ENCODE measurements around the gene FRY.
"Not testable (repeated sequence)": the region's sequence is repeated elsewhere in the genome, so short reads cannot be mapped to it uniquely, and the experiment has no call there.

Gene FRY

GRCh38 chr13:32041429-32041828 is 9.9 kb downstream of the FRY start:
- no peak for DNase-seq (ENCODE audit: low read depth in 2 of 2)

GRCh38 chr13:32042551-32042950 is 11.0 kb downstream of the FRY start:
- no peak for DNase-seq (ENCODE audit: low read depth in 2 of 2)

DNA sequence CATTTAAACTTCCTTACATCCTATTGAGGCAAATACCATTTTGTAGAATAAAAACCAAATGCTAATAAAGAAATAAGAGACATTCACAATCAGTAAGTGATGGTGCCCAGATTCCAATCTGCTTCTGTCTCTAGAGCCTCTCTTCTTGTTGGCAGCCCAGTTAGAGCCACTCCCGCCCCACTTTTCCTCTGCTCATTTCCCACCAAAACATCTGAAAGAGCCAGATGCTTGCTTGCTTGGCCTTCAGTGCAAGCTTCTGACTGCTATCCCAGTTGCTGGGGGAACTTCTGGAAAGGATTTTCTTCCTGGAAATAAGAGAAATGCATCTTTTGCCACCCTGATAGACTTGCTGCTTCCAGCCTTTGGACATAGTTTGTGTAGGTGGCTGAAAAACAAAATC is 12.9 kb downstream of the FRY start:
- no peak for DNase-seq (ENCODE audit: low read depth in 2 of 2)

DNA sequence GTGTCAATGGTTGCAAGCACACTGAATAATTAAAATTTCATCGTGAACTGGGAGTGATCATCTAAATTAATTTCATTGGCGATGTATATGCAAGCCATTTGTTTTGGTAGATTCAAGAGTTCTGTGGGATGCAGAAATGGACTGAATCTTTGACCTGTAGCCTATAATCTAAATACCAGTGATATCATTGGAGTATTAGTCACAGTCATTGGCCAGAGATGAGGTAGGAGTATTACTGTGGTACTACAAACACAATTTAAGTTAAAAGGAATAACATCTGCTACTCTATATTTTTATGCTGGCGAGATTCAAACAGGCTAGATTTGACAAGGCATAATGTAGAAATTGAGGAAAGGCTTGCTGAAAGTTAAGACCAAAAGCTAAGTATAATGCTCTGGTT is 14.0 kb downstream of the FRY start:
- no peak for DNase-seq (ENCODE audit: low read depth in 2 of 2)

- no peak for DNase-seq (ENCODE audit: low read depth in 2 of 2)
Observed at GRCh38 chr13:32045982-32046785, 14.6 kb downstream of the FRY start.

DNA sequence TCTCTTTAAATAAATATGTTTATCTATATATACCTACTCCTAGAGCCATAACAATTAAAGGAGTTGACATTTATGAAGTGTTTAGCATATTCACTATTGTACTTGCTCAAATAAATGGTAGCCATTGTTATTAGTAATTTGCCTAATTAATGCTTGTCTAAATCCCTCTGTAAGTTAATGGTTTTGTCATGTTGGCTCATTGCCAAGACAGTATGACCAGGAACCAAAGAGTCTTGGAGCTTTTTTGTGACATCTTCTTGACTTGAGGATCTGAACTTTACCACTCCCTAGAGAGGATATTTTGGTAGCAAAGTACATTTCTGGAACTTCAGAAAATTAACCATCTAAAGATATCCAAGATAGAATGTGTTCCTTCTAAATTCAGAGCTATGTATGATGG is 15.5 kb downstream of the FRY start:
- no peak for DNase-seq (ENCODE audit: low read depth in 2 of 2)

DNA sequence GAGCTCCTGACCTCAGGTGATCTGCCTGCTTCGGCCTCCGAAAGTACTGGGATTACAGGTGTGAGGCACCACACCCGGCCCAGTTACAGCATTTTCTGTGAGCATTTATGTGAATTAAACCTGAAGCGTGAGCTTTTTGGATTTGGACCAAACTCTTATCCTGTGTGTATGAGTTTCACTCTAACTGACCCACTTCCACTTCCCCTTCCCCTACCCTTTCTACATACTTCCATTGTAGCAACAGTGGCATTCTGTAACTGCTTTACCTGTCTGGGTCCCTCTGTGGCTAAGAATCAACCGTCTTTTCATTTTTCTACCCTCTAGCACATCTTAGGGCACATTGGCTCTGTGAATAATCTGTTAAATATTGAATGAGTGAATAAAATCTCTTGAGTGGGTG is 16.2 kb downstream of the FRY start:
- DNase-seq (ENCODE audit: low read depth in 2 of 2), result no peak

DNA sequence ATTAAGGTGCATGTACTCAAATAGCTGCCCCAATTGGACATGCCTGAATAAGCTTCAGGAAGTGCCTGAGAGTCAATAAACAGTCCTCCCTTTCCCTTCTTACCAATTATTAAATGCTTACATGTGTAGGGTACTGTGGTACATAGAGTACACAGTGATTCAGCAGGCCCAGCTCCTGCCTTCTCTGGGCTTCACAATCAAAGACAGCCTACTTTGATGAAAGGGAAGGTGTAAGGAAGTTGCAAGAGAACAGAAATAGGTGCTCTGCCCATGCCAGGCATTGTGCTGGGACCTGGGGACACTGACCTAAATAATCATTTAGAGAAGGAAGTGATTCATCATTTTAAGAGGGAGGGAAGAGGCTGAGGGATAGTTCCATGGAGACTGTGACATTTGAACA is 17.2 kb downstream of the FRY start:
- DNase-seq (ENCODE audit: low read depth in 2 of 2), result no peak

DNA sequence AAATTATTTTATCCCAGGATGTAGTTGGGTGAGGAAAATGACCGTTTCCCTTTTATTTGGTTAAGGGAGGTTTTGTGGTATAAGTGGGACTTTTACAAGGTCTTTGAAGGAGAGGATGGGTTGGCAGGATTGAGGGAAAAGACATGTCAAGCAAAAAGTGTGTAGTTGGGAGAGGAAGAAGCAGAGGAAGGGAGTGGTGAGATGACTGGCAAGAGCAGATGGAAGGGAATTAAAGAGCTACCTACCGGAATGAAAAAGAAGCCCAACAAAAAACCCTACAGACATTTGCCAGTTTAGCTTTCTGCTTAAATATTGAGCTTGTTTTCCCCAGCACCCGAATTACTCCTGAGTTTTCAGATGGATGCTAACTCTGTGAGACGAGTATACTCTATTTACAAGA is 19.6 kb downstream of the FRY start:
- DNase-seq (ENCODE audit: low read depth in 2 of 2), result no peak

DNA sequence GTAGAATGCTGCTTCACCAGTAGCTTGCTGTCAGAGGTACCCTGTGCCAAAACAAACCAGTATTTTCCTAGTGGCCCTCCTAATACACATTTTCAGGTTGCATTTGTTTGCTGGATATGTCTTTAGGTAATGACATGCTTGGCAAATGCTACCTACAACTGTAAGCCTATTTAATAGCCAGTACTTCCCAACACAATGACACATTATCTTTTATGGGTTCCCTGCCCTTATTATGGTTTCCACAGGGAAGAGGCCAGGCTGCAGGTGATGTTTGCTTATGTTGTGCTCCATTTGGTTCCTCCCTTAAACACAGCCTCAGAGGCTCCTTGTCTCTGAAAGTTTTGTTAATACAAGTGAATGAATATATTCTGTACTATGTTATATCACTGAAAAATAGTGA is 24.7 kb downstream of the FRY start:
- no peak for DNase-seq (ENCODE audit: low read depth in 2 of 2)

DNA sequence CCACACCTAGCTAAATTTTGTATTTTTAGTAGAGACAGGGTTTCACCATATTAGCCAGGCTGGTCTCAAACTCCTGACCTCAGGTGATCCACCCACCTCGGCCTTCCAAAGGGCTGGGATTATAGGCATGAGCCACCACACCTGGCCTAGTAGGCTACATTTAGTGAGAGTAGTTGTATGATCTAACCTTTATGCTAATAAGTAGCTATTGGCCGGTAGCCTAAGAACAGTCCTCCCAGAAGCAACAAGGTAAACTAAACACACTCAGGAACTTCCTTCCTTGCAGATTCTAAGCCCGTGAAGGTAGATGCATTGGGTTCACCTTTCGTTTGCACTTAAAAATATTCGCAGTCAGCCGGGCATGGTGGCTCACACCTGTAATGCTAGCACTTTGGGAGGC is 25.8 kb downstream of the FRY start:
- not testable (repeated sequence) for DNase-seq (ENCODE audit: low read depth in 2 of 2)

DNA sequence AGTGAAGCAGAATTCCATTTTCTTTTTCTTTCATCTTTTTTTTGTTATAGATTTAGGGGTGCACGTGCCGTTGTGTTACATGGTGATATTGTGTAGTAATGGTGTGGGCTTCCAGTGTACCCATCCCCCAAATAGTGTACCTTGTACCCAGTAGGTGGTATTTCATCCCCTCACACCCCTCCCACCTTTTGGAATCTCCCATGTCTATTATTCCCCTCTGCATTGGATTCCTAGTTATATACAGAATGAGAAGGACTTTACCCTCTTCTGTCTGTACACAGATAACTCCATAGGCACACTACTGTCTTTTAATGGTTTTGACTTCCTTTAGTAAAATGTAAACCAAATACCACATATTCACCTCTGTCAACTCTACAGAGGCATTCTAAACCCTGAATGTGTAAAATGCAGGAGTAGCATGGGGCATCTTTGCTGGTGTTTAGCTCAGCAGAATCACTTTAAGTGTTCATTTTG is 28.0 kb downstream of the FRY start:
- no peak for DNase-seq (ENCODE audit: low read depth in 2 of 2)

DNA sequence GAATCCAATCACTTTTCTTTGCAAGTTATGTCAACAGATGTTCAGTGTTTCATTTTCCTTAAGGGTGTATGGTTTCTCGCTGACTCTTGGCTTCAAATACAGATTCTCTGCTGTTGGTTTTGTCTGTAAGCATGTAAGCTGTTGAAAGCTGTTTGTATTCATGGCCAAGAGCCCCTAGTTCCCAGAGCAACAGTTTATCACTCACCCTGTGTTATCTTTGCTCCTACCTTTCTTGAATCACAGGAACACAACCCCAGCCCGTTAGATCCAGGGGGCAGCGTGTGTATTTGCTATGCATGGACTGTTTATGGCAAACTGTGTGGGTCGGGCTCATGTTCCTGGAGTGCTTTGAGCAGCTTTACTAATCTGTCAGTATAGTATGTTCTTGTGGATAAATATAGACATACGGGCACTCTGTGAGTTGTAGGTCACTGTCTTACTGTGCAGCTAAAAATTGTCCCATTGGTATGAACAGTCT is 28.9 kb downstream of the FRY start:
- no peak for DNase-seq (ENCODE audit: low read depth in 2 of 2)

DNA sequence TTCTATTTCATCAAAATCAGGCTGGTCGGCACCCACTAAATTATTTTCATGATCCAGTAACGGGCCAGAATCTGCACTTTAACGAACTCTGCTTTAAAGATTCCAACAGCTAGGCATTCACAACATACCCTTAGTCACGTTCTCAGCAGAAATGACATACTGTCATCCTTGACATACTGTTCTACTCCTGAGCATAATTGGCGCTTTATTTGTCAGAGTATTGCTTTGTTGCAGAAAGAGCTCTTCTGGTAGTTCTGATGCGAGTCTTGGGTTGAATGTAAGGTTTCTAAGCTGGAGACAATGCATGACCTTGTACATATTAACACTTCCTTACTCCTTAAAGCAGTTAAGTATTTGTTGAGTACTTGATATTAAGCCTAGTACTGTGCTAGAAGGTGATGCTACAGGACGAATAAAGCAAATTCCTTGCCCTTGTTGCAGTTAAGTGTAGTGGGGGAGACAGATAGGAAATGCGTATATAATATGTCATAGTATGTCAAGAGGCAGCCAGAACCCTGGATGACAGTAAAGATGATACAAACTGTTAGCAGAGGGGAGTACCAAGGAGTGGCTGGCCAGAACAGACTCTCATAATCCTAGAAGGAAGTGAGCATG is 32.2 kb downstream of the FRY start:
- no peak for DNase-seq (ENCODE audit: low read depth in 2 of 2)

DNA sequence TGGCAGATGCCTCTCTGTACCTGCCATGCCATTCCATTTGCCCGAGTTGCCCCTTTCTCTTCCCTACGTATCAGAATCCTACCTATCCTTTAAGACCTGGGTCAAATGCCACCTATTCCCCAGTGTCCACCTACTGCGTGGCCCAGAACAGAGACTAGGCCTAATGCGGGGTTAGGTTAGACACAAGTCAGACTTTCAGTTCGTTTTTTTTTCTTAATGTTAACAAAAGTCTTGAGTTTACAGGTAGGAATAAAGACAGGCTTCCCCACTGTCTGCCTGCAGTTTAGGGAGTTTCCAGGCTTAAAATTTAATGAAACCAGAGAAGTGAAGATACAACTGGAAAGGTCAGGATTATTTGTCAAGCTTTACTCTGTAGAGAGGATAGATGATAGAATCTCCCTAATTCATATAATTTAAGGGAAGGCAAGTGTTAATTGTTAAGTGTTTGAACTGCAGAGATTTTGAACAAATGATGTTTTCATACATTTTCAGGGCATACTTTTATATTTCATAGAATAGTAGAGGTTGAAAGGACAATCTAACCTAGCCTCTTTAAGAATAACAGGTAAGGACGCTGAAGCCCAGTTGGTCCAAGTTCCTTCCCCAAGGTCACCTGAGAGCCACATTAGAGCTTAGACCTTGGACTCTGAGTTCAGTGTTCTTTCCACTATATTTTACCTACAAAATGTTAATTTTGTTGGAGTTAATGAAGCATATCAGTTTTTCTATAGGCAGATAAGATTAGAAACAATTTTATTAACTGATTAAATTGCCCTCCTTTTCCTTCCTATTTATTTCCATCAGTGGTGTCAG is 35.8 kb downstream of the FRY start:
- DNase-seq (ENCODE audit: low read depth in 2 of 2), result no peak

DNA sequence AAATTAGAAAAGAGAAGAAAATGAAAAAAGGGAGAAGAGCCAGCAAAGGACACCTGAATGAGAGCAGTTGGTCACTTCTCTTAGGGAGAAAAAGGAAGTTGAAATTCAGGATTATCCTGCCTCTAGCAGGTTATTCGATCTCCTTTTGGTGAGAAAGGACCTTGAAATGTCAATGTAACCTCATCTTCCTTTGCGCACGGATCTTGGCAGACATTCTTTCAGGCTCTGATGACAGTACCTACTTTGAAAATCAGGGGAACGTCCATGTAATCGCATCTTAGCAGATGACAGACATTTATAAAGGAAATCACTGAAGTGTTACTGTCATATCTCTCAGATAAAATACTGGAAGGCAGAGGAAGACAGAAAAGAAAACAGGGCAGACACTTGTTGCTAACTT is 36.7 kb downstream of the FRY start:
- no peak for DNase-seq (ENCODE audit: low read depth in 2 of 2)

GRCh38 chr13:32073180-32073864 is 41.7 kb downstream of the FRY start:
- DNase-seq (ENCODE audit: low read depth in 2 of 2), result no peak

DNA sequence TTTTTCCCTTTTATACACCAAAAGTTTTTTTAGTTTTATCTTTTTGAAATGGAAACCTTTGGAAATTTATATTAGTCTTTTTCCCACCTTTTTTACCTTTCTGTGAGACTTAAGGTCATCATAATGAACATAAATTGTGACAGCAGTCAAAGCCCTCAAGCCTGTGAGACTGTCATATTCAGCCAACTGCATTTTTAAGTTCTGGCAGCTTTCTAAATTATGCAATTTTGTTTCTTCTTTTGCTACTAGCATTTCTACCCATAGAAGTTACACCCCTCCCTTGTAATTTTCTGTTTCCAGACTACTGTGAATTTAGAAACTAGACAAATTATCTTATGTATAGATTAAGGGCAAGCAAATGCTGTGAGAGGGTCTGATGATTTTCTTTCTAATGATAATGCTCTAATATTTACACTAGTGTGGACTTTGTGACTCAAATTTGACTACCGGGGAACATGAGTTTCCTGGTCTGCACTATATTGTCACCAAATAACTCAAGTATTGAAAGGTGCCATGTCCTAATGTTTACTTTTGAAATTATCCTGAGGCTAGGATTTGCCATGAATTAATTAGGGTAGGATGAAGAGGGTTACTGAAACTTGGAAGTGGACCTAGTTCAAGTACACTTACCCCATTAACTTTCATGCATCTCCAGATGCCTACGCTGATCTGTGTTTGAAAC is 43.7 kb downstream of the FRY start:
- no peak for DNase-seq (ENCODE audit: low read depth in 2 of 2)

DNA sequence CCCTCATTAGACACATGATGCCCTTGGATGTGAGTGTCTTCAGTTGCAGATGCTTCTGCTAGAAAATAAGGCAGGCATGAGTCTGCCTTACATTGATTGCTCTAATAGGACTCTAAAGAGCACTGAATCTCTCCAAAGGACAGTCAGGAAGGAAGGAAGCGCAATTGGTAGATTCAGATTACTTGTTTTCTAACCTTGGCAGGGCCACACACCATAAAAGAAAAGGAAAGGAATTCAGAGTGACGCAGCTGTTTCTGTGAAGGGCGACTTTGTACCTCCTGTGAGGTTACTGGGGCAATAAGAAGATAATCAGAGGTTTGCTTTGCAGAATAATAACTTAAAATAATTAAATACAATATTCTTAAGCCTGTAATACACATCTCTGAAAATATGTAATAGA is 48.0 kb downstream of the FRY start:
- no peak for DNase-seq (ENCODE audit: low read depth in 2 of 2)

GRCh38 chr13:32080328-32080744 is 48.8 kb downstream of the FRY start:
- no peak for DNase-seq (ENCODE audit: low read depth in 2 of 2)

- no peak for DNase-seq (ENCODE audit: low read depth in 2 of 2)
Observed at GRCh38 chr13:32081591-32081990, 50.0 kb downstream of the FRY start.
